ENCODE results near the gene ALDH9A1. TPM values are rescaled to one million over a fixed set of nuclear protein-coding genes. Genes with fewer than 3 reads are reported as not detected.

ALDH9A1 gene
- total RNA-seq, 1 donor from 2014 or later: 123 TPM

DNA sequence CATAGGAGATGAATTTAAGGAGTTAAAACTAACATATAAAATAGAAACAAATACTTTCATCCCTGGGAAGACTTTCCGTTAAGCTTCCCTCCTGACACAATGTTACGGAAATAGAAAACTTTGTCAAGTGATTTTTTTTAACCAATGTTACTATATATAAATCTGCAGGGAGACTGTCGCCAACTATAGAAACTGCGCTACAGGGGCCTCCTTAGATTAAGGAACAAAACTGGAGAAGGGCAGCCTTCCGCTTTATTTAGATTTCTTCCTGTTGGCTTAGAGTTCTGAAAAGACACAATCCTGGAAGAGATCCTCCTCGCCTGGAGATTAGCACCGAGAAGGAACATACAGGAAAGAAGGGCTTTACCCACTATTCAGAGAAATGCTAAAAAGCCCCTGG, 65.9 kb downstream of the ALDH9A1 start:
- Mint-ChIP-seq H3K36me3 (ENCODE audit: low read depth, unreplicated experiment) (no peaks in the 10 kb centered on the region), H3K4me1 (ENCODE audit: unreplicated experiment) (peaks cover 15% of the 10 kb centered on the region), H3K9me3 (ENCODE audit: unreplicated experiment) (no peaks in the 10 kb centered on the region), H3K27ac (ENCODE audit: unreplicated experiment) (peak overlapping the region; percentile 70), H3K4me3 (ENCODE audit: unreplicated experiment) (no peak overlapping the region), H3K27me3 (ENCODE audit: unreplicated experiment) (peaks cover 1% of the 10 kb centered on the region)
- TF ChIP-seq, protein P1, sequence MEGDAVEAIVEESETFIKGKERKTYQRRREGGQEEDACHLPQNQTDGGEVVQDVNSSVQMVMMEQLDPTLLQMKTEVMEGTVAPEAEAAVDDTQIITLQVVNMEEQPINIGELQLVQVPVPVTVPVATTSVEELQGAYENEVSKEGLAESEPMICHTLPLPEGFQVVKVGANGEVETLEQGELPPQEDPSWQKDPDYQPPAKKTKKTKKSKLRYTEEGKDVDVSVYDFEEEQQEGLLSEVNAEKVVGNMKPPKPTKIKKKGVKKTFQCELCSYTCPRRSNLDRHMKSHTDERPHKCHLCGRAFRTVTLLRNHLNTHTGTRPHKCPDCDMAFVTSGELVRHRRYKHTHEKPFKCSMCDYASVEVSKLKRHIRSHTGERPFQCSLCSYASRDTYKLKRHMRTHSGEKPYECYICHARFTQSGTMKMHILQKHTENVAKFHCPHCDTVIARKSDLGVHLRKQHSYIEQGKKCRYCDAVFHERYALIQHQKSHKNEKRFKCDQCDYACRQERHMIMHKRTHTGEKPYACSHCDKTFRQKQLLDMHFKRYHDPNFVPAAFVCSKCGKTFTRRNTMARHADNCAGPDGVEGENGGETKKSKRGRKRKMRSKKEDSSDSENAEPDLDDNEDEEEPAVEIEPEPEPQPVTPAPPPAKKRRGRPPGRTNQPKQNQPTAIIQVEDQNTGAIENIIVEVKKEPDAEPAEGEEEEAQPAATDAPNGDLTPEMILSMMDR (IDR thresholded peaks at IDR 0.05; ENCODE audit: unreplicated experiment): no peak
- no peak for DNase-seq (ENCODE audit: low spot score)

- Mint-ChIP-seq H3K4me1 (ENCODE audit: unreplicated experiment) (peaks cover 12% of the 10 kb centered on the region), H3K27ac (ENCODE audit: unreplicated experiment) (no peak overlapping the region), H3K9me3 (ENCODE audit: unreplicated experiment) (no peaks in the 10 kb centered on the region), H3K27me3 (ENCODE audit: unreplicated experiment) (peaks cover 1% of the 10 kb centered on the region), H3K4me3 (ENCODE audit: unreplicated experiment) (no peak overlapping the region), H3K36me3 (ENCODE audit: low read depth, unreplicated experiment) (no peaks in the 10 kb centered on the region)
- no peak for DNase-seq (ENCODE audit: low spot score)
- TF ChIP-seq, protein P1 (IDR thresholded peaks at IDR 0.05; ENCODE audit: unreplicated experiment): no peak
These were observed 66.3 kb downstream of the ALDH9A1 start for GRCh38 chr1:165632152-165632469.

DNA sequence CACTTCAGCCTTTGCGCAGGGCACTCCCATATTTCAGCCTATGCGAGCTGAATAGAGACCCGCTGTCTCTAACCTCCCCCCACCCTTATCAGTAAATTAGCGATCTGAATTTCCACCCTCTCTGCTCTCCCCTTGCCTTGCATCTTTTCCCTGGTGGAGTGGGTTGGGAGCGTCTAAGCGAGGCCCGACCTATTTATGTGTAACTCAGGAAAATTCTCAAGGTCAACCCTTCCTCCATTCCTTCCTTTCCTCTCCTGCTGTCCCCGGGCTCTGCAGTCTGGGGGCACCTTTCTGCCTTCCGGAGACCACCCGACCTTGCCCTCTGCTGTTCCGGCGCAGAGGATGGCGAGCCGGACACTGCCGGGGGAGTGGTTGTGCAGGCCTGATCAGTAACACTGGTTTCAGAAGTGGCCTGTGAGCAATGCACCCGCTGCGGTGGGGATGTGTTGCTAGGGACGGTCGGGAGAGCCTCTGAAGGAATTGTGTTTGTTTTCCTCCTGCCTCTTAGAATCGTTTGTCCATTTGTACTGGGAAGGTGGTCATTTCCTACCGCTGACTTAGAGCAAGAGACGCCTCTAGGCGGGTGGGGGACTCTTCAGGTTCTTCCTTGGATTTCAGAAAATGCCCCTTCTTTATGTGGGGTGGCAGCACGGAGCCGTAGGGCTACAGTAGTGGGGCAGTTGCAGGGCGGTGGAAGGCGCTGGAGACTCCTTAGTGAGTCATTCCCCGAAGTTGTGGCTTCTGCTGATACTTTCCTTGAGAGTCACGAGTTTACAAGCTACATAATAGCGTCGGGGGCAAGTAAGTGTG, 66.8 kb downstream of the ALDH9A1 start:
- DNase-seq (ENCODE audit: low spot score): peak; percentile 40
- TF ChIP-seq, protein P1 (IDR thresholded peaks at IDR 0.05; ENCODE audit: unreplicated experiment): no peak
- Mint-ChIP-seq H3K9me3 (ENCODE audit: unreplicated experiment) (no peaks in the 10 kb centered on the region), H3K27ac (ENCODE audit: unreplicated experiment) (no peak overlapping the region), H3K4me3 (ENCODE audit: unreplicated experiment) (no peak overlapping the region), H3K36me3 (ENCODE audit: low read depth, unreplicated experiment) (no peaks in the 10 kb centered on the region), H3K27me3 (ENCODE audit: unreplicated experiment) (peaks cover 1% of the 10 kb centered on the region), H3K4me1 (ENCODE audit: unreplicated experiment) (peaks cover 12% of the 10 kb centered on the region)

DNA sequence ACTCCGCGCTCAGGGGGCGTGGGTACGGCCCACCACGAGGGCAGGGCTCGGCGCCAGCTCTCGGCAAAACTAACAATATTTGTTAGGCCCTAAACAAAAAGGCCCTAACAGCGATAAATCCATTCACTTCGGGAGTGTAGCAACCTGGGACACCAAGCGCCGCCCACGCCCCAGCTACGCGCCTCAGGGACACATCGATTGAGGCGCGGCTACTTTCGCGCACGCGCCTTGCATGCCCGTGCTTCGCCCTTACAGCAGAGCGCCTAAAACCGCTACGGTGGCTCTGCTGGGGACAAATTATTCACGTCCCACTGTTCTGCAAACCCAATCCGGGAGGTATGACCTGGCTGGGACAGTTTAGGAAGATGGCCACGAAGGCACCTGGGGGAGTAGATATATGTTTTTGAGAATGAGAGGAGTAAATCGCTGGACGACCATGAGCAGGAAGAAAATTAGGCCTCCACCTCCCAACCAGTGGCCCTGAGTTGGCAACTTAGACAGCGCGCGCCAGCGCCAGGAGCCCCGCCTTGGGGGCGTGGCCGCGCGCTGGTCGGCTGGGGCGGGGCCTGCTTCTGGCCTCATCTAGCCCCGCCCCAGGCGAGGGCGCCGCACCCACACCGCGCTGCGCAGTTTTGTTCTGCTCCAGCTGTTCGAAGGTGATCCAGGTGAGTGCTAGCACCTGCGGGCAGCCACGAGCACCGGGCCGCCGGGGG, 67.6 kb downstream of the ALDH9A1 start, which contains the start of gene MGST3:
TSS of gene MGST3 (plus strand) at position 606 of the 713 bp plus-strand sequence. CDS start 18,614 bp downstream, outside the sequence.
- Mint-ChIP-seq H3K4me3 (ENCODE audit: unreplicated experiment) (no peak within 1 kb of the TSS), H3K4me1 (ENCODE audit: unreplicated experiment) (peaks cover 12% of the 10 kb centered on the region), H3K27me3 (ENCODE audit: unreplicated experiment) (peaks cover 1% of the 10 kb centered on the region)

More for the DNA sequence above, 67.6 kb downstream of the ALDH9A1 start, which contains the start of gene MGST3:
- H3K36me3 Mint-ChIP-seq (ENCODE audit: low read depth, unreplicated experiment): no peaks in the 10 kb centered on the region
- no peak within 1 kb of the TSS for H3K27ac Mint-ChIP-seq (ENCODE audit: unreplicated experiment)
- DNase-seq (ENCODE audit: low spot score): peak; percentile 92
- TF ChIP-seq, protein P1 (IDR thresholded peaks at IDR 0.05; ENCODE audit: unreplicated experiment): no peak
- H3K9me3 Mint-ChIP-seq (ENCODE audit: unreplicated experiment): no peaks in the 10 kb centered on the region
